HT1080 (cell line): Measurements from ENCODE around the gene RUVBL2. TPM values are rescaled to one million over a fixed set of nuclear protein-coding genes. Genes with fewer than 3 reads are reported as not detected.
A peak's percentile ranks its signal among the peaks of the same experiment; 100 is the strongest.

Experiments
- DNase-seq: peaks from one replicate; pipeline ENCODE4 v3.0.0-alpha.2; 2015; ENCODE audit warnings: low read depth
- polyA plus RNA-seq, 2 experiments: library from polyadenylated mRNA; depleted of rRNA; stranded (reverse); fragments of >200 nt; gene quantifications; 2 replicates each; pipeline ENCODE4 v1.2.3, GENCODE V29; 2015
- total RNA-seq: library from RNA; depleted of rRNA; stranded (reverse); fragments of >200 nt; shearing (Covaris generic); gene quantifications from 2 replicates; pipeline ENCODE4 v1.2.3, GENCODE V29; 2014; rRNA removed

Gene RUVBL2
- 498 and 522 TPM in 2 replicates for total RNA-seq
- polyA plus RNA-seq (2015; cell fraction: cytosol; rRNA removed) = 341 and 384 TPM in 2 replicates
- polyA plus RNA-seq (2015; cell fraction: nucleus; rRNA removed) = 511 and 540 TPM in 2 replicates

DNA sequence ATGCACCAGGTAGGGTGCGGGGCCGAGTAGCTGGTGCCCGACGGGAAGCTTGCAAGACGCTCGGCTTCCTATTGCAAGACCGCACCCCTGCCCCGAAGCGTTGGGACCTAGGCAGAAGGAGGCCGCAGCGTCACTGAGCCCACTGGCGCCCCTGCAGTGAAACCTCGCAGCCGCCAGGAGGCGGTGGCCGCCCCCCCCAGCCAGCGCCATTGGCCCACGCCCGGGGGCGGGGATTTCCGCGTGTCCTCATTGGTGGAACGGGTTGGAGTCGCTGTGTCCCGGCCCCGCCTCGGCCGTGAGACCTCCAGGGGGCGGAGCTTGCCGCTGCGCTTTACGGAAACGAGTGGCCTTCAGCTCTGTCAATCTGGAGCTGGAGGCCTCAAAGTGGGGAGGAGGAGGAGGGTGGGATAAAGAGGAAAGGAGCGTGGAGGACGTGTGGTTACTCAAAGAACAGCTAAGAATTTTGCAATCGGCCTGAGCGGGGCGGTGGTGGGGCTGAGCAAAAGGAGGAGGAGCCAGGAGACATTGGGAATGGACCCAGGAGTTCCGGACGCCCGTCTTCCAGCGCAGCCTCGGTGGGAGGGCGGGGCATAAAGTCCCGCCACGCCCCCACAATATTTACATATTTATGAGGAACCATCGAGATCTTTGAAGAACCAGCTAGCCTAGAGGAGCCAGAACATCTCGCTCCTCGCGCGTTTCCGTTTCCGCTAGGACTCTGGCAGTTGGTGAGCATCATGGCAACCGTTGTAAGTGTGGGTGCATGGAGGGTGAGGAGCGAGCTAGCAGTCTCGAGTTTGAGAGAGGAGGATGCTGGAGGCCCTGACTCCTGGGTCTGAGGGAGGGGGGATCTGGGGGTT, at the start of gene RUVBL2, which contains the start of gene GYS1:
Gene RUVBL2, plus strand, starts transcription at position 713 of the 860 bp plus-strand sequence. Its CDS starts 25 bp downstream, at position 738.
Gene GYS1, minus strand, starts transcription at position 135 of the 860 bp plus-strand sequence. CDS start 197 bp downstream, outside the sequence.
- DNase-seq = peak; percentile 100

DNA sequence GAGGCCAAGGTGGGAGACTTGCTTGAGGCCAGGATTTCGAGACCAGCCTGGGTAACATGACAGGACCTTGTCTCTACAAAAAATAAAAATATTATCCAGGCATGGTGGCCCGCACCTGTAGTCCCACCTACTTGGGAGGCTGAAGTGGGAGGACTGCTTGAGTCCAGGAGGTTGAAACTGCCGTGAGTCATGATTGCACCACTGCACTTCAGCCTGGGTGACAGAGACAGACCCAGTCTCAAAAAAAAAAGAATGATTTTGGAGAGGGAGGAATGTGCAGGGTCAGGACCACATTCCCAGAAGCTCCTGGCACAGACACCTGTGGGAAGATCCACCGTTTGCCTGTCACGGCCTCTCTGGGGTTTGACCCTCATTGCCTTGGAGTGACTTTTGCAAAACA, 48.3 kb upstream of the RUVBL2 start:
- no peak for DNase-seq

DNA sequence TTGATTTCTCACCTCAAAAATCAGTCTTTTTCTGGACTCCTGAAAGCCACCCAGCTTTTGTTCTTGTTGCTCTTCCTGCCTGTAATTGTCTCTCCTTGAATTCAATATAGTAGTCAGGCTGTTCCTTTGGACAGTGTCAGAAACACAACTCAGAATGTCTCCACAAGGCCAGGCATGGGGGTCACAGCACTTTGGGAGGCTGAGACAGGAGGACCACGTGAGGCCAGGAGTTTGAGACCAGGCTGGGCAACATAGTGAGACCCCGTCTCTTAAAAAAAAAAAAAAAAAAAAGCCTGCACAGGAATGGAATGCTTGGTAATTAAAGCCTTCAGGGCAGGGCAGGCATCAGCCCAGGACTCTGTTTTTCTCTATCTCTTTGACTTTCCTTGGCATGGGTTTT, 47.9 kb upstream of the RUVBL2 start:
- no peak for DNase-seq

DNA sequence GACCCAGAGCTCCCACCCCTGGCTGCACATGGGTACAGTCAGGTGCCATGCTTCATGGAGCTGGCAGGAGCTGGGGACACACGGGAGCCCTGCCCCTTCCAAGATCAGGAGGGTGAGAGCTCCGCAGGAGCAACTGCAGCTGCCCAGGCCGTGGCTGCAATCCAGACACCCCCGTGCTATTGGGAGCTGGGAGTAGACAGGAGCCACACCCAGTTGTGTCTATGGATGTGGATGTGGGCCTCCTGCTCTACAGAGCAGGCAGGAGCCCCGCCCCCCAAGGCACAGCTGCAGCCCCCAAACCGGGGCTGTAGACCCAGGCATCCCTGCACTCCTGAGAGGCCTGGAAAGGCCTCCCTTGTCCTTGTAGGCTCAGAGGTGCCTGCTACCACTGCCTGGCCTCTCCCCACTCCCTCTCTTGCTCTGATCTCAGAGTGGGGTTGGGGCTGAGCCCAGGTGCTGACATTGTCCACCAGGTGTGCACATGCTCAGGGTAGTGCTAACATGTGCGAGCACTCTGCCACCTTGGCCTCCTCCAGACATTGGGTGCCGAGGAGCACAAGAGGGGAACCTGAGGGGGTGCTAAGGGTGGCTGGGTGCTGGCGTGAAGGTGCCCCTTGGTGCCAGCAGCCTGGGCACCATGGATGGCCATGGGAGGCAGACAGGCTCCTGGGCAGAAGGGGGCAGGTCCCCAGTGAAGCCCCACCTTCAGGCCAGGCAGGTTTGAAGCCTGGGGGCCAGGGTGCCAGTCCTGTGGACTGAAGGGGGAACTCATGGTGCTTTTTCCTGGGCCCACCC, 47.0 kb upstream of the RUVBL2 start:
- DNase-seq = no peak

DNA sequence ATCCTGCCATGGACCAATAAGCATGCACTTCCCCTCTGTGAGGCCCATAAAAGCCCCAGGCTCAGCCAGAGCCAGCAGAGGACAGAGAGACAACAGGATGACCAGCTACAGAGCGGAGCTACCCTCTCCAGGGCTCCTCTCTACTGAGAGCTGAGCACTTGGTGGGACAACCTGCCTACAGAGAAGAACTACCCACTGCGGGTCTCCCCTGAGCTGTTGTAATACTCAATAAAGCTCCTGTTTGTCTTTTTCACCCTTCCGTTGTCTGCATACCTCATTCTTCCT, 46.5 kb upstream of the RUVBL2 start:
- no peak for DNase-seq

DNA sequence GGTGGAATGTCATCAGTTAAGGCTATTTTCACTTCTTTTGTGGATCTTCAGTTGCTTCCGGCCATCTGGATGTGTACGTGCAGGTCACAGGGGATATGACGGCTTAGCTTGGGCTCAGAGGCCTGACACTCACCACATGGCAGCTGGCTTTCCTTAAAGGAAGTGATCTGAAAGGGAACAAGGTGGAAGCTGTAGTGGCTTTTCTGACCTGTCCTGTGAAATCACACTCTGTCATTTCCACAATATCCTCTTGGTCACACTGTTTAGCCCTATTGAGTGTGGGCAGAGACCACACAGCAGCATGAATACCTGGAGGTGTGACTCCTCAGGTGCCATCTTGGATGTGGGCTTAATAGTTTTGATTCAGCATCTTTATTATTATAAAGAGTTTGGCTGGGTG, 43.5 kb upstream of the RUVBL2 start:
- no peak for DNase-seq

DNA sequence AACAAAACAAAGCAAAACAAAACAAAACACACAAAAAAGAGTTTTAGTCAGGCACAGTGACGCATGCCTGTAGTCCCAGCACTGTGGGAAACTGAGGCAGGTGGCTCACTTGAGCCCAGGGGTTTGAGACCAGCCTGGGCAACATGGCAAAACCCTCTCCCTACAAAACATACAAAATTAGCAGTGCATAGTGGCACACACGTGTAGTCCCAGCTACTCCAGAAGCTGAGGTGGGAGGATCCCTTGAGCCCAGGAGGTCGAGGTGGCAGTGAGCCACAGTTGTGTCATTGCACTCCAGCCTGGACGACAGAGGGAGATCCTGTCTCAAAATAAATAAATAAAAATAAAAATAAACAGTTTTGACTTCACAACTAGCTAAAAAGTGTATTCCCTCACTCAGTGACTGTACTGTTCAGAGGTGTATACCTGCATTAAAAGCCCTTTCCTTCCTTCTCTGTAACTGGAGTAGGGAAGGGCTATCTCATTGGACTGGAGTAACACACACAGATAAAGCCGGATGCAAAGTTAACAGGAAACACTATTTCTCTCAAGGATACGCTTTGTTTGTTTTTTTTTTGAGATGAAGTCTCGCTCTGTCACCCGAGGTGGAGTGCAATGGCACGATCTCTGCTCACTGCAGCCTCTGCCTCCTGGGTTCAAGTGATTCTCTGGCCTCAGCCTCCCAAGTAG, 42.7 kb upstream of the RUVBL2 start:
- DNase-seq = no peak

DNA sequence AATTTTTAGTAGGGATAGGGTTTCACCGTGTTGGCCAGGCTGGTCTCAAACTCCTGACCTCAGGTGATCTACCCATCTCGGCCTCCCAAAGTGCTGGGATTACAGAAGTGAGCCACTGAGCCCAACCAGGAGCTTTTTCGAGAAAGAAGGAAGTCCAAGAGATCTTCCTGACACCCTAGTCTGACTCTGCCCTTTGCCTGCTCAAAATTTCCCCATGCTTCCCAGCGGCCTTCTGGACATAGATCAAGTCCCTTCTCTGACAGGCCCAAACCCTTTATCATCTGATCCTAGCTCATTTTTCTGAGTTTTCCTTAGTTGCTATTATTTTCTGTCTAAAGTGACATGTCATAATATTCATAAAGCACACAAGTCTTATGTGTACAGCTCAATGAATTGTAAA, 40.5 kb upstream of the RUVBL2 start:
- no peak for DNase-seq

DNA sequence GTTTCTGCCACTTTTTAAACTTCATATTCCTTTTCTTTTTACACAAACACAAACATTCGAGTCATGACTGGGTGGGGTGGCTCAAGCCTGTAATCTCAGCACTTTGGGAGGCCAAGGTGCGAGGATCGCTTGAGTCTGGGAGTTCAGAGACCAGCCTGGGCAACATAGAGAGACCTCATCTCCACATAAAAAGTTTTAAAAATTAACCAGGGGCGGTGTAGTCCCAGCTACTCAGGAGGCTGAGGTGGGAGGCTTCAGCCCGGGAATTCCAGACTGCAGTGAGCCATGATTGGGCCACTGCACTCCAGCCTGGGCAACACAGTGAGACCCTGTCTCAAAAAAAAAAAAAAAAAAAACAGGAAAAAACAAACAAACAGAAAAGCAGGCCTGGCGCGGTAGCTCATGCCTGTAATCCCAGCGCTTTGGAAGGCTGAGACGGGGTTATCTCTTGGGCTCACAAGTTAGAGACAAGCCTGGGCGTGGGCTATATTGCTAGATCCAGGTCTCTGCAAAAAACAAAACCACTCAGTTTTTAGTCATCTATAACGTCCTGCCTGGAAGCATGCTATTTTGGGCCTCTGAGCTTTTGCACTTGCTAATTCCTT, 39.6 kb upstream of the RUVBL2 start:
- no peak for DNase-seq

DNA sequence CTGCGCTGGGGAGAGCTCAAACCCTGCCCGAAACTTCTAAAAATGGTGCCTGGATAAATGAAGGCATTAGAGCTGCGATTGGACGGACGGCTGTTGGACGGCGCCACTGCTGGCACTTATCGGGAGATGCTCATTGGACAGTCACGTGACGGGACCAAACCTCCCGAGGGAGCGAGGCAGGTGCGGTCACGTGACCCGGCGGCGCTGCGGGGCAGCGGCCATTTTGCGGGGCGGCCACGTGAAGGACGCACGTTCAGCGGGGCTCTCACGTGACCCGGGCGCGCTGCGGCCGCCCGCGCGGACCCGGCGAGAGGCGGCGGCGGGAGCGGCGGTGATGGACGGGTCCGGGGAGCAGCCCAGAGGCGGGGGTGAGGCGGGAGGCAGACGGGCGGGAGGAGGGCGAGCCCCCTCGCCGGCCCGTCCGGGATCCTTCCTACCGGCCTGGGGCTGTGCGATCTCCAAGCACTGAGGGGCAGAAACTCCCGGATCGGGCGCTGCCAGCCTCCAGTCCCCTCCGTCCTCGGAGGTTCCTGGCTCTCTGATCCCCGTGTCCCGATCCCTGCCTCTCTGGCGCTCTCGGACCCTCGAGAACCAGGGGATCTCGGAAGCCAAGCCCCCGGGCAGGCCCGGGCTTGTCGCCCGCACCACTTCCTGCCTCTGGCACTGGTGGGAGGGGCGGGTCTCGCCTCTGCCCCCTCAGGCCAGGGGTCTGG, 38.9 kb upstream of the RUVBL2 start, which contains the start of gene BAX:
Gene BAX, plus strand, starts transcription at position 281 of the 713 bp plus-strand sequence. Its CDS starts 54 bp downstream, at position 335.
- peak; percentile 97 for DNase-seq

DNA sequence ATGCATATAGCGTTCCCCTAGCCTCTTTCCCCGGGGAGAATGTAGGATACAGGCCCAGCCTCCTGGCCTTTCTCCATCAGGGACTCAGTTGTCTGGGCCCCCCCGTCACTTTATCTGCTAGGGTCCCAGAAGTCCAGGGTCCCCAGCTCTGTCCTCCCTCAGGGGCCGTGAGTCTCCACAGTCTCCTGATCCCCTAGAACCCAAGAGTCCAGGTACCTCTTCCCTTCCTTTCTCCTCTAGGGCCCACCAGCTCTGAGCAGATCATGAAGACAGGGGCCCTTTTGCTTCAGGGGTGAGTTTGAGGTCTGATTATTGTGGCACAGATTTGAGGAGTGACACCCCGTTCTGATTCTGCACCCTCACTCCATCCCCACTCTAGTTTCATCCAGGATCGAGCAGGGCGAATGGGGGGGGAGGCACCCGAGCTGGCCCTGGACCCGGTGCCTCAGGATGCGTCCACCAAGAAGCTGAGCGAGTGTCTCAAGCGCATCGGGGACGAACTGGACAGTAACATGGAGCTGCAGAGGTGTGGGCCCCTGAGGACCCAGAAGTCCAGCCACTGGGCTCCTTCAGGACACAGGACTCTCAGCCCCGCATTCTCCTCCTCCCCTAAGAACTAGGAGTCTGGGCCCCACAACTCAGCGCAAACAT, 38.3 kb upstream of the RUVBL2 start:
- DNase-seq = no peak

DNA sequence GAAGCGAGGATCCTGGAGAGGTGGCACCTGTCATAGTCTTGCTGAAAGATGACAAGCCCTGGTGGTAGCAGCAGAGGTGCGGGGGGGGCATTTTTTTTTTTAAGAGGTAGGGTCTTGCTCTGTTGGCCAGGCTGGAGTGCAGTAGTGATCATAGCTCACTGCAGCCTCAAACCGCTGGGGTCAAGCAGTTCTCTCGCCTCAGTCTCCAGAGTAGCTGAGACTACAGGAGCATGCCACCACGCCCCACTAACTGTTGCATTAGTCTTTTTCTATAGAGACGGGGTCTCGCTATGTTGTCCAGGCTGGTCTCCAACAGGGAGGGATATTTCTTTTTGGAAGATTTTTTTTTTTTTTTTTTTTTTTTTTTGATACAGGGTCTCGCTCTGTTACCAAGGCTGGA, 35.7 kb upstream of the RUVBL2 start:
- DNase-seq = no peak

DNA sequence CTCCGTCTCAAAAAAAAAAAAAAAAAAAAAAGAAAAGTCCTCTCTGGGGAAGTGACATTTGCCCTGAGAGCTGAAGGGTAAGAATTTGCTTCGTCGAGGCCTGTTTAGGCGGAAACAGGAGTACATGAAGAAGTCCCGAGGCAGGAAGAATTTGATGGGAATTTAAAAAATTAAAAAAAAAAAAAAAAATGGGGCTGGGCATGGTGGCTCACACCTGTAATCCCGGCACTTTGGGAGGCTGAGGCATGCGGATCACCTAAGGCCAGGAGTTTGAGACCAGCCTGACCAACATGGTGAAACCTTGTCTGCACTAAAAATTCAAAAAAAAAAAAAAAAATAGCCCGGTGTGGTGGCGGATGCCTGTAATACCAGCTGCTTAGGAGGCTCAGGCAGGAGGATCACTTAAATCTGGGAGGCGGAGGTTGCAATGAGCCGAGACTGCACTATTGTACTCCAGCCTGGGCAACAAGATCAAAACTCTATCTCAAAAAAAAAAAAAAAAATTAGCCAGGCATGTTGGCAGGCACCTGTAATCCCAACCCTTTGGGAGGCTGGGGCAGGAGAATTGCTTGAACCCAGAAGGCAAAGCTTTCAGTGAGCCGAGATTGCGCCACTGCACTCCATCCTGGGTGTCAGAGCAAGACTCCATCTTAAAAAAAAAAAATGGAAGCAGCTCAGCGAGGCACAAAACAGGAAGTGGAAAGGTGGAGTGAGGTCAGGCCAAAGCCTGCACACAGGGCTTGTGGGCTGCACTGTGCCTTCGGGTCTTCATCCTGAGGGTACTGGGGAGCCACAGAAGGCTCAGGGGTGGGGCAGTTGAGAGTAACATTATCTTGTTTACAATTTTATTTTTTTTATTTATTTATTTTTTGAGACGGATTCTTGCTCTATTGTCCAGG, 34.1 kb upstream of the RUVBL2 start:
- no peak for DNase-seq

DNA sequence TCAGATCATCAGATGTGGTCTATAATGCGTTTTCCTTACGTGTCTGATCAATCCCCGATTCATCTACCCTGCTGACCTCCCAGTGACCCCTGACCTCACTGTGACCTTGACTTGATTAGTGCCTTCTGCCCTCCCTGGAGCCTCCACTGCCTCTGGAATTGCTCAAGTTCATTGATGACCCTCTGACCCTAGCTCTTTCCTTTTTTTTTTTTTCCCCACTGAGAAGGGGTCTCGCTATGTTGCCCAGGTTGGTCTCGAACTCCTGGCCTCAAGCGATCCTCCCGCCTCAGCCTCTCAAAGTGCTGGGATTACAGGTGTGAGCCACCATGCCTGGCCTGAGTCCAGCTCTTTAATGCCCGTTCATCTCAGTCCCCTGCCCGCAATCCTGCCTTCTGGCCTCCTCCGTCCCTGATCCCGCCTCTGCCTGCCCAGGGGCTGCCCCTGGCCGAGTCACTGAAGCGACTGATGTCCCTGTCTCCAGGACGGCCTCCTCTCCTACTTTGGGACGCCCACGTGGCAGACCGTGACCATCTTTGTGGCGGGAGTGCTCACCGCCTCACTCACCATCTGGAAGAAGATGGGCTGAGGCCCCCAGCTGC, 32.5 kb upstream of the RUVBL2 start:
- no peak for DNase-seq

DNA sequence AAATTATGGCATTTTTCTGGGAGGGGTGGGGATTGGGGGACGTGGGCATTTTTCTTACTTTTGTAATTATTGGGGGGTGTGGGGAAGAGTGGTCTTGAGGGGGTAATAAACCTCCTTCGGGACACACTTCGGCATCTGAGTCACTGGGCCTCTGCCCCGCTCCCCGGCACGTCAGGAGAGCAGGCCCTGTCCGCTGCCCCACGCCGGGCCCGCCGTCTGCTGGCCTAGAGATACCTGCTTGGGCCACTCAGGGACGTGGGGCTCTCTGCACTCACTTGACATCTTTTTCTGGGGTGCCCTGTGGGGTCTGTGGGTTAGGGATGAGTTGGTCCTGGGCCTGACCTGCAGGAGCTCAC, 32.0 kb upstream of the RUVBL2 start:
- no peak for DNase-seq

DNA sequence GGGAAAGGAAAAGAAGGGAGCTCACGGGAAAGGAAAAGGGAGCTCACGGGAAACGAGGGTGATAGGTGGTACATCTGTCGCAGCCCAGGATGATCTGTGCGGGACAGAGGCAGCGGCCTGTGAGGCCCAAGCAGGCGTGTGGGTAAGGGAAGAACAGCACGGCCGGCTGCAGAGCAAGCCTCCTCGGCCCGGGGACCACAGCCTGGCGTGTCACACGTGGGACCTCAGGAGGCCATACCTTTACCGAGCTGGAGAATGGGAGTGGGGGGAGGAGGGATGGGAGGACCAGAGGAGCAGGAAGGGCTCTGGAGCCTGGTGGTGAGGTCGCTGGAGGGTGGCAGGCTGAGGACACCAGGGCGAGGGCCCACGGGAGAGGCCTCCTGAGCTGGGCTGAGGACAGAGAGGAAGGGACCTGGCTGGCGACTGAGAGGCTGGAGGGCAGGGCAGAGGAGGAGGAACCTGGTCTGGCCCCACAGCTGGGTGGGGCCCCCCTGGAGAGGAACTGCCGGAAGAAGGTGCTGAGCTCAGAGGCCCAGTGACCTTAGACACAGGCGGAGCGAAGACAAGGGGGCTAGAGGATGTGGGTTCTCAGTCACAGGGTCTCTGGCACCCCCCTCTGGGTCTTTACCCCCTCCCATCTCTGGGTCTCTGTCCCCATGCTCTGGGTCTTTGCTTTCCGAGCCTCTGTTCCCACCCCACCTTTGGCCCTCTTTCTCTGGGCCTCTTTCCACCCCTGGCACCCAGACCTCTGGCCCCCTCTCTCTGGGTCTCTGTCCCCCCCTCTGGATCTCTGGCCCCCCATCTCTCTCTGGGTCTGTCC, 31.4 kb upstream of the RUVBL2 start:
- DNase-seq = peak; percentile 72

DNA sequence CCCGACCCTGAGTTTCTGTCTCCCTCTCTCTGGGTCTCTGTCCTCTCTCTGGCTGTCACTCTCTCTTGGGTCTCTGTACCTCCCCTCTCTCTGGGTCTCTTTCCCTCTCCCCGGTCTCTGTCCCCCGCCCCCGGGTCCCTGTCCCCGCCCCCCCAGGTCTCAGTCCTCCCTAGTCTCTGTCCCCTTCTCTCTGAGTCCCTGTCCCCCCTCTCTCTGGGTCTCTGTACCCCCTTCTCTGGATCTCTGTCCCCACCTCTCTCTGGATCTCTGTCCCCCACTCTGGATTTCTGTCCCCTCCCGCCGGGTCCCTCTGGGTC, 30.9 kb upstream of the RUVBL2 start:
- no peak for DNase-seq
